Lower lobe of right lung (tissue), 2 donors: ENCODE results near the gene ENPP1. TPM values are rescaled to one million over a fixed set of nuclear protein-coding genes. Genes with fewer than 3 reads are reported as not detected.

ENCODE experiments used
- ATAC-seq, 2 donors: fragments of 200-7000 bp; cut with Tn5 transposase; one replicate each; pipeline ENCODE4 v1.9.1; 2020 to 2022; ENCODE audit warnings: mild to moderate bottlenecking in 2 of 2, moderate library complexity in 2 of 2
- DNase-seq: peaks from one replicate; pipeline ENCODE4 v3.0.0-alpha.2; 2020
- H3K27ac ChIP-seq: fragments of 200-600 bp; one replicate; pipeline ENCODE4 v1.8.0; 2022
- H3K27me3 ChIP-seq: fragments of 200-600 bp; one replicate; pipeline ENCODE4 v1.8.0; 2022; ENCODE audit warnings: low read depth
- H3K36me3 ChIP-seq: fragments of 200-600 bp; one replicate; pipeline ENCODE4 v1.8.0; 2022; ENCODE audit warnings: mild to moderate bottlenecking
- H3K4me1 ChIP-seq: fragments of 200-600 bp; one replicate; pipeline ENCODE4 v1.8.0; 2022
- H3K4me3 ChIP-seq: fragments of 200-600 bp; one replicate; pipeline ENCODE4 v1.8.0; 2022; ENCODE audit warnings: mild to moderate bottlenecking
- H3K9me3 ChIP-seq: fragments of 200-600 bp; one replicate; pipeline ENCODE4 v1.8.0; 2022
- intact Hi-C: fragments of 100-400 bp; cut with DNase I; formaldehyde crosslinking; loops from one replicate; pipeline ENCODE4 v1.11.0; 2022
- total RNA-seq: library from RNA; stranded (reverse); fragmentation: NEBNext Ultra II Directional; extraction: Animal tissue kit (Norgen Biotek cat#: 25700); gene quantifications from one replicate; pipeline ENCODE4 v1.2.1, GENCODE V29; 2021
- TF ChIP-seq, protein P1 (sequence below): fragments of 200-600 bp; IDR thresholded peaks from one replicate; pipeline ENCODE4 v1.8.0; 2022; ENCODE audit warnings: antibody characterized with exemption, mild to moderate bottlenecking
- donor health status: DM: no; HTN: yes; CAD: no; lungs with severe emphysema.

ENPP1 gene
- total RNA-seq, 1 donor from 2014 or later: 3.3 TPM

DNA sequence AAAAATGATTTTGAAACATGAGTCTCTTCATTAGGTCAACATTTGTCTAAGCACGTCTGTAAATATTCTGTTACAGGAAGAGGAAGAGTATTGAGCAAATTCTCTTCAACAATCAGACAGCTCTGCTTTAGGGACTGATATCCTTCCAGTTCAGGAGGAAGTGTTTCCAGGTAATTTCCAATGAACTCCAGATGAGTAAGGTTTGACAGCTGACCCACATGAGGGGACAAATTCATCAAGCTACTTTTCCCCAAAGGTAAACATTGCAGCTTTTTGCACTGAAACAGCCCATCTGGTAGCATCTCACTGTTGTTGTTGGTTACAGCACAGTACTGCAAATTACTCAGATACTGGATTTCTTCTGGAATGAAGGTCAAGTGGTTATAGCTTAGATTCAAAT is 18.1 kb downstream of the ENPP1 start:
- intact Hi-C loops: no loop called here
- H3K27me3 ChIP-seq: no peaks in the 10 kb centered on the region
- DNase-seq (no peak), ATAC-seq (no peak)
- H3K4me1 ChIP-seq: no peaks in the 10 kb centered on the region
- no peak overlapping the region for H3K27ac ChIP-seq
- H3K4me3 ChIP-seq: no peak overlapping the region
- H3K9me3 ChIP-seq: no peaks in the 10 kb centered on the region
- H3K36me3 ChIP-seq: no peaks in the 10 kb centered on the region
- TF ChIP-seq, protein P1, sequence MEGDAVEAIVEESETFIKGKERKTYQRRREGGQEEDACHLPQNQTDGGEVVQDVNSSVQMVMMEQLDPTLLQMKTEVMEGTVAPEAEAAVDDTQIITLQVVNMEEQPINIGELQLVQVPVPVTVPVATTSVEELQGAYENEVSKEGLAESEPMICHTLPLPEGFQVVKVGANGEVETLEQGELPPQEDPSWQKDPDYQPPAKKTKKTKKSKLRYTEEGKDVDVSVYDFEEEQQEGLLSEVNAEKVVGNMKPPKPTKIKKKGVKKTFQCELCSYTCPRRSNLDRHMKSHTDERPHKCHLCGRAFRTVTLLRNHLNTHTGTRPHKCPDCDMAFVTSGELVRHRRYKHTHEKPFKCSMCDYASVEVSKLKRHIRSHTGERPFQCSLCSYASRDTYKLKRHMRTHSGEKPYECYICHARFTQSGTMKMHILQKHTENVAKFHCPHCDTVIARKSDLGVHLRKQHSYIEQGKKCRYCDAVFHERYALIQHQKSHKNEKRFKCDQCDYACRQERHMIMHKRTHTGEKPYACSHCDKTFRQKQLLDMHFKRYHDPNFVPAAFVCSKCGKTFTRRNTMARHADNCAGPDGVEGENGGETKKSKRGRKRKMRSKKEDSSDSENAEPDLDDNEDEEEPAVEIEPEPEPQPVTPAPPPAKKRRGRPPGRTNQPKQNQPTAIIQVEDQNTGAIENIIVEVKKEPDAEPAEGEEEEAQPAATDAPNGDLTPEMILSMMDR: no peak

DNA sequence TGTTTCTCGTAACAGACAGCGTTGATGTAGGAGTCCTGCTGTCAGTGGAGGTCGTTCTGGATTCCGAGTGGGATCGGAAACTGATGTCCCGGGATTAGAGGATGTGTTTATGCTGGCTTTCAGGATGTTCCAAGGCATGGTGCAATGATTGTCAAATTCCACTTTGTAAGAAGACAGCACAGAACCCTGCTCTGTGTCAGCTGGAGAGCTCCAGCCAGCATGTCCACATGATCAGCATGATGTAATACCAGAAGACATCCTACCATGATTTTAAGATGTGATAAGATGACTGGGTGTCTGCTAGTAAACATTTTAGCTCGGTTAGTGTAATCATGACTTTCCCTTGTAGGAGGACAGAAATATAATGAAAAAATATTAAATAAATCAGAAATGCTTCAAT is 20.3 kb downstream of the ENPP1 start:
- no peak overlapping the region for H3K4me3 ChIP-seq
- H3K27ac ChIP-seq: no peak overlapping the region
- H3K9me3 ChIP-seq: no peaks in the 10 kb centered on the region
- TF ChIP-seq, protein P1: no peak
- H3K4me1 ChIP-seq: no peaks in the 10 kb centered on the region
- intact Hi-C loops: no loop called here
- H3K36me3 ChIP-seq: no peaks in the 10 kb centered on the region
- DNase-seq: no peak
- no peaks in the 10 kb centered on the region for H3K27me3 ChIP-seq
- ATAC-seq: no peak

DNA sequence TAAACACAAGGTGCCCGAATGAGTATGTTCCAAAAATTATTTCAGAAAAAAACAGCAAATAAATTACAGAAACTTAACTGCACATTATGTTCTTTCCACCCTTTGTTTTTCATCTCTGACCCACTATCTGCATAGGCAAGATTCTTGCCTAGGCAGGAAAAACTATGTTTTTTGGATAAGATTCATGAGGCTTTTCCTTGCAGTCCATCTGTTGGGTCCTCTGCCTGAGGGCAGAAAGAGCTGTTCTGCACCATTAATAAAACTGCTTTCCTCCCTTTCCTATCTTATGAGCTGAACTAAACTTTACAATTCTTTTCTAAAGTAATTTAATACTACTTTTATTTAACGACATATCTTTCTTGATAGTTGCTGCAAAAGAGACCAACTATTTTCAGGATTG is 21.1 kb downstream of the ENPP1 start:
- no peaks in the 10 kb centered on the region for H3K27me3 ChIP-seq
- no peaks in the 10 kb centered on the region for H3K36me3 ChIP-seq
- intact Hi-C loops: no loop called here
- TF ChIP-seq, protein P1: no peak
- DNase-seq (no peak), ATAC-seq (no peak)
- H3K4me3 ChIP-seq: no peak overlapping the region
- H3K9me3 ChIP-seq: no peaks in the 10 kb centered on the region
- H3K27ac ChIP-seq: no peak overlapping the region
- H3K4me1 ChIP-seq: no peaks in the 10 kb centered on the region

DNA sequence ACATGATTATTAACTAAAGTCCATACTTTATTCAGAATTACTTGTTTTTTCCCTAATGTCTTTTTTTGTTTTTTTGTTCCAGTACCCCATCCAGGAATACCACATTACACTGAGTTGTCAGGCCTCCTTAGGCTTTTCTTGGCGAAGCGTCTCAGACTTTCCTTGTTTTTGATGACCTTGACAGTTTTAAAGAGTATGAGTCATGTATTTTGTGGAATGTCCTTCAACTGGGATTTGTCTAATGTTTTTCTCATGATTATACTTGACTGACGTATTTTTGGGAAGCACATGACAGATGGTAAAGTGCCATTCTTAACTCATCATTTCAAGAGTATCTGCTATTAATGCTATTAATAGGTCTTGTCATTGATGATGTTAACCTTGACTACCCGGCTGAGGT is 23.6 kb downstream of the ENPP1 start:
- H3K27me3 ChIP-seq: no peaks in the 10 kb centered on the region
- DNase-seq (no peak), ATAC-seq (no peak)
- no peaks in the 10 kb centered on the region for H3K4me1 ChIP-seq
- intact Hi-C loops: no loop called here
- TF ChIP-seq, protein P1: no peak
- no peaks in the 10 kb centered on the region for H3K36me3 ChIP-seq
- H3K27ac ChIP-seq: no peak overlapping the region
- no peaks in the 10 kb centered on the region for H3K9me3 ChIP-seq
- H3K4me3 ChIP-seq: no peak overlapping the region

DNA sequence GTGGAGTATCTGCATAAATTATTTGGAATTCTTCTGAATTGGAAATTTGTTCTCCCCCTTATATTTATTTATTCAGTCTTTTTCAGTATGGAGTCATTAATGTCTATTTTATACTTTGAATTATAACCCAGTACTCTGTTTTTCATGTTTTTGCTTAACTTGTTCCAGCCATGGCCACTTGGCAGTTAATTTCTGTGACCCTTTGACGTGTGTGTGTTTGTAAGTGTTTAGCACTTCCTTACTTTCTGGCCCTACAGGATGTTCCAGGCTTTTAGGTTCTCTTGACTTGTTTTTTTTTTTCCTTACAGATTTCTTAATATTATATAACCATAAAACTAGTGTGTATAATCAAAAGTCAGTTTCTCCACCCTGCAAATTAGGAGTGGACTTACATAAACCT is 24.1 kb downstream of the ENPP1 start:
- Histone ChIP-seq H3K27me3 (no peaks in the 10 kb centered on the region), H3K36me3 (no peaks in the 10 kb centered on the region), H3K9me3 (no peaks in the 10 kb centered on the region), H3K4me1 (no peaks in the 10 kb centered on the region), H3K27ac (no peak overlapping the region), H3K4me3 (no peak overlapping the region)
- TF ChIP-seq, protein P1: no peak
- DNase-seq (no peak), ATAC-seq (no peak)
- intact Hi-C loops: no loop called here

DNA sequence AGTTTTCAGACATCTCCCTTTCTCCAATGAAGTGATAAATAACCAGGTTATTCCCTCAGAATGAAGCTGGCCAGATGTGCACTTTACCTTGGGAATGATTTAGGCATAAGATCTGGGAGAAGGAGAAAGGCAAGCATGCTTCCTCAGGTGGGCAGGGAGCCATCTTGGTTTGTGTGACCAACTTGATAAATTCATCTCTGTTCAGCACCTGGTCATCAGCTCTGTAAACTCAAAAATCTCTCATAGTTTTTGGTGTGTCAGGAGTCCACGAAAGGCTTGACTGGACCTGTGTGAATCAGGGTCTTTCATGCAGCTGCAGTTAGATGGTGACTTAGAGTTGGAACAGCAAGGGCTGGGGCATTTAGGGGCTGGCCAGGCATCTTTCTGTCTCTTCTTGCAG is 24.5 kb downstream of the ENPP1 start:
- DNase-seq (no peak), ATAC-seq (no peak)
- intact Hi-C loops: no loop called here
- Histone ChIP-seq H3K9me3 (no peaks in the 10 kb centered on the region), H3K4me3 (no peak overlapping the region), H3K36me3 (no peaks in the 10 kb centered on the region), H3K27ac (no peak overlapping the region), H3K4me1 (no peaks in the 10 kb centered on the region), H3K27me3 (no peaks in the 10 kb centered on the region)
- TF ChIP-seq, protein P1: no peak
